Glutamatergic neuron (in vitro differentiated cells): ENCODE results near the gene LMOD1. TPM values are rescaled to one million over a fixed set of nuclear protein-coding genes. Genes with fewer than 3 reads are reported as not detected.

Source experiments
- DNase-seq: peaks from one replicate; pipeline ENCODE4 v3.0.0; 2022
- H3K27ac Mint-ChIP-seq: one replicate; pipeline ENCODE4 v1.8.0; 2020; ENCODE audit warnings: mild to moderate bottlenecking, mixed read lengths, inconsistent platforms; ENCODE audit not compliant: unreplicated experiment
- H3K27me3 Mint-ChIP-seq: one replicate; pipeline ENCODE4 v1.8.0; 2020; ENCODE audit warnings: mild to moderate bottlenecking, moderate library complexity, mixed read lengths, inconsistent platforms; ENCODE audit not compliant: unreplicated experiment
- H3K36me3 Mint-ChIP-seq: one replicate; pipeline ENCODE4 v1.8.0; 2020; ENCODE audit warnings: mild to moderate bottlenecking, mixed read lengths, inconsistent platforms; ENCODE audit not compliant: unreplicated experiment
- H3K4me1 Mint-ChIP-seq: one replicate; pipeline ENCODE4 v1.8.0; 2020; ENCODE audit warnings: mild to moderate bottlenecking, low read depth, mixed read lengths, inconsistent platforms; ENCODE audit not compliant: unreplicated experiment
- H3K4me3 Mint-ChIP-seq: one replicate; pipeline ENCODE4 v1.8.0; 2020; ENCODE audit warnings: mild to moderate bottlenecking, mixed read lengths, inconsistent platforms; ENCODE audit not compliant: unreplicated experiment
- H3K9me3 Mint-ChIP-seq: one replicate; pipeline ENCODE4 v1.8.0; 2020; ENCODE audit warnings: mild to moderate bottlenecking, moderate library complexity, mixed read lengths, inconsistent platforms; ENCODE audit not compliant: unreplicated experiment
- CTCF ChIP-seq: fragments of 200-600 bp; sonication (generic); IDR thresholded peaks from one replicate; pipeline ENCODE4 v1.5.0; 2021; ENCODE audit not compliant: partially characterized antibody, unreplicated experiment
- total RNA-seq: library from RNA; stranded (reverse); fragmentation: NEBNext Ultra II Directional; extraction: Animal tissue kit (Norgen Biotek cat#: 25700); gene quantifications from one replicate; pipeline ENCODE4 v1.2.1, GENCODE V29; 2021; ENCODE audit not compliant: unreplicated experiment

Gene LMOD1
- total RNA-seq, 1 donor from 2014 or later: 0.20 TPM

DNA sequence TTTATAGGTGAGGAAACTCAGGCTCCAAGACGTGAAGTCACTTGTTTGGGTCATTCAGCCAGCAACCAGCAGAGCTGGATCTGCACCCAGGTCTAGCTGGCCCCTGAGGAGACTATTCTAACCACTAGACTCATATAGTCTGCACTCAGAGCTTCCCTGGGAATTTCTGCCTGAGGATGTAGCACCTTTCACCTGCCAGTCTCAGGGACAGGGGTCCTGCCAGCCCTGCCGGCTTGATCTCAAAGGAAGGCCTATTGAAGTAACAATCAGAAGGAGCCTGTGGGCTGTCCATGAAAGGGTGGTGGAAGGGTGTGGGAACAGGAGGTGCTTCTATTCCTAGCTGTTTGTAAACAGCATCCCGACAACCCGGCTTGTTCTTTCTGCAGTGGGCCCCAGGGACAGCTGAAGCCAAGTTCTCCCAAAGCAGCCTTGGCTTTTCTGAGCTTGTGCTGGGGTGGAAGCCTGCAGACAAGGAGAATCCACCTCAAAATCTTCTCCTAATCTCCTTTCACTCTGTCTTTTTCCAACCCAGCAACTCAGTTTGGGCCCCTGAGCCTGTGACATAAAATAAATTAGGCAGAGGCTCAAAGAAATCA, 7.8 kb downstream of the LMOD1 start:
- H3K27me3 Mint-ChIP-seq: peaks cover 4% of the 10 kb centered on the region
- no peak overlapping the region for H3K27ac Mint-ChIP-seq

DNA sequence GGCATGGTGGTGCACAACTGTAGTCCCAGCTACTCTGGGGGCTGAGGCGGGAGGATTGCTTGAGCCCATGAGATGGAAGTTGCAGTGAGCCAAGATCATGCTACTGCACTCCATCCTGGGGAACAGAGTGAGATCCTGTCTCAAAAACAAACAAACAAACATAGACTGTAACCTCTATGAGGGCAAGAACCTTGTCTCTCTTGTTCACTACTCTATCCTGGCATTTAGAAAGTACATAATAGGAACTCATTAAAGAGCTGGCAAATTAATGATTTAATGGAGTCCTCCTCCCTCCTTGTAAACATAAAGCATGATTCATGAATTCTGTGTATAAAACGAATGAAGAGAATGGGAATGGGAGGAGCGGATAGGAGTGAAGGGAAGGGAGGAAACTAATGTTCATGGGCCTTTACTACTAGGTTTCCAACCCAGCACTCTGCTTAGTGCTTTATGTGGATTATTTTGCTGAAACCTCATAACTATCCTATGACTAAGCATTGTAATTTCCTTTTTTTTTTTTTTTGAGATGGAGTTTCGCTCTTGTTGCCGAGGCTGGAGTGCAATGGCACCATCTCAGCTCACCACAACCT, 8.6 kb downstream of the LMOD1 start:
- Mint-ChIP-seq H3K36me3 (no peaks in the 10 kb centered on the region), H3K4me1 (peaks cover 23% of the 10 kb centered on the region), H3K9me3 (peaks cover 2% of the 10 kb centered on the region), H3K4me3 (no peak overlapping the region), H3K27ac (no peak overlapping the region), H3K27me3 (peaks cover 4% of the 10 kb centered on the region)
- DNase-seq: no peak
- TF ChIP-seq CTCF: no peak

More for the DNA sequence above, 7.8 kb downstream of the LMOD1 start:
- peaks cover 23% of the 10 kb centered on the region for H3K4me1 Mint-ChIP-seq
- no peak for TF ChIP-seq CTCF
- H3K36me3 Mint-ChIP-seq: no peaks in the 10 kb centered on the region
- H3K9me3 Mint-ChIP-seq: peaks cover 2% of the 10 kb centered on the region
- no peak for DNase-seq
- no peak overlapping the region for H3K4me3 Mint-ChIP-seq

- Mint-ChIP-seq H3K4me1 (peaks cover 5% of the 10 kb centered on the region), H3K27me3 (no peaks in the 10 kb centered on the region), H3K36me3 (no peaks in the 10 kb centered on the region), H3K4me3 (no peak overlapping the region), H3K27ac (no peak overlapping the region), H3K9me3 (no peaks in the 10 kb centered on the region)
- DNase-seq: no peak
- no peak for TF ChIP-seq CTCF
Observed at GRCh38 chr1:201933840-201934430, 12.4 kb downstream of the LMOD1 start.

DNA sequence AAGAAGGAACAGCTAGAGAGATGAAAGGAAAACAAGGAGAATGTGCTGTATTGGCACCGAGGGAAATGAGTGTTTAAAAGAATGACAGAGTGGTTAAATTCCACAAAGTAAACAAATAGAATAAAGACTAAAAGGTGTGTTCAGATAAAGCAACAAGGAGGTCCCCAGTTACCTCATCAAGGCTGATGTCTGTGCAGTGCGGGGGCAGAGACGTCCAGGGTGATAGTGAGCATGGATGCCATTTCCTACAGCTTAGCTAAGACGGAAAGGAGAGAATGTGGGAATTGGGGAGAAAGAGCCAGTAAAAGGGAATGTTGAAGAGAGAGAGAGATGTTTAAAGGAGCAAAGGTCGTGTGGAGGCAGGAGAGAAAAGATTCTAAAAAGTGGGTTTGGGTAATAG, 15.5 kb downstream of the LMOD1 start:
- Mint-ChIP-seq H3K4me3 (no peak overlapping the region), H3K36me3 (no peaks in the 10 kb centered on the region), H3K27ac (no peak overlapping the region), H3K9me3 (peaks cover 8% of the 10 kb centered on the region), H3K27me3 (peaks cover 6% of the 10 kb centered on the region), H3K4me1 (peaks cover 12% of the 10 kb centered on the region)
- no peak for DNase-seq
- TF ChIP-seq CTCF: no peak

- Mint-ChIP-seq H3K4me3 (no peak overlapping the region), H3K9me3 (peaks cover 9% of the 10 kb centered on the region), H3K36me3 (no peaks in the 10 kb centered on the region), H3K27me3 (peaks cover 8% of the 10 kb centered on the region), H3K4me1 (peaks cover 13% of the 10 kb centered on the region), H3K27ac (no peak overlapping the region)
- no peak for TF ChIP-seq CTCF
- DNase-seq: no peak
Observed at GRCh38 chr1:201930137-201930536, 16.2 kb downstream of the LMOD1 start.
